Fibroblast of skin of left quadriceps (primary cell): Measurements from ENCODE around the gene MTUS2.

Experiments
- DNase-seq, 2 experiments: peaks; one replicate each; pipeline ENCODE4 v3.0.0-alpha.2; 2013; ENCODE audit warnings: low read depth in 2 of 2

Gene MTUS2

DNA sequence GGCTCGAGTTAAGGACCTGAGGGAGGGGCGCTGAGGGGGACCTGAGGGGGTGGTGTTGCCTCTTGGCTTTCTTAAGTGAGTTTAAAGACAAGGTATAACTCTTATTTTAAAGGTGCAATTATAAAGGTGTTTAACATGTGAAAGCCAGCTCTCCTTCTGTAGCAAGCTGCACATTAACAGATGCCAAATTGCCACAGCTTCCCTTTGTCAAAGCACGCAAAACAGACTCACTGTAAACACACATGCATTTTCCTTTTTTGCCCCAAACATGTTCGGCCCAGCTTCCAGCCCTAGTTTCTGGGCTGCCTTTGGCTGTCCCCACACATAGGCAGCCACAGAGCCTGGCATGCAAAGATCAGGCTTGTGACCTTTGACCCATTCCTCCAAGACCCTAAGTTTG is 663.5 kb downstream of the MTUS2 start:
- no peak for DNase-seq

DNA sequence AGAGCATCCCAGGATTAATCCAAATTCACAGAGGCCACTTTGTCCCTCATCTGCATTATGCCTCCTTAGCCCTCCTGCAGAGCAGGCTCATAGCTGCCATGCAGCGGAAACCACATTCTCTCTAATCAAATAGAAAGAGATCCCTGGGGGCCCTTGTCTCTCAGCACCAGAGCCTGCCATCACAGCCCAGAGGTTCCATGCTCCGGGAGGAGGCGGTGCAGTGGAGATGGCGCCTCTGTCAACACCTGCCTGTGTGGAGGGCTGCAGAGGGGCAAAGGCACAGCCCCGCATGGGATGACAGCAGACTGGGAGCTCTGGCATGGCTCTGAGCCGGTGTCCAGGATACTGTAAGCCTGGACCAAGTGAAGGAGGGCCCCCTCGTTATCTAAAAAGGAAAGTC is 664.1 kb downstream of the MTUS2 start:
- DNase-seq, result no peak

- DNase-seq, result no peak
Observed at GRCh38 chr13:29484796-29485195, 664.7 kb downstream of the MTUS2 start.

- no peak for DNase-seq
Observed at GRCh38 chr13:29486551-29486950, 666.4 kb downstream of the MTUS2 start.

- DNase-seq, result no peak
Observed at GRCh38 chr13:29487466-29488454, 667.6 kb downstream of the MTUS2 start.

DNA sequence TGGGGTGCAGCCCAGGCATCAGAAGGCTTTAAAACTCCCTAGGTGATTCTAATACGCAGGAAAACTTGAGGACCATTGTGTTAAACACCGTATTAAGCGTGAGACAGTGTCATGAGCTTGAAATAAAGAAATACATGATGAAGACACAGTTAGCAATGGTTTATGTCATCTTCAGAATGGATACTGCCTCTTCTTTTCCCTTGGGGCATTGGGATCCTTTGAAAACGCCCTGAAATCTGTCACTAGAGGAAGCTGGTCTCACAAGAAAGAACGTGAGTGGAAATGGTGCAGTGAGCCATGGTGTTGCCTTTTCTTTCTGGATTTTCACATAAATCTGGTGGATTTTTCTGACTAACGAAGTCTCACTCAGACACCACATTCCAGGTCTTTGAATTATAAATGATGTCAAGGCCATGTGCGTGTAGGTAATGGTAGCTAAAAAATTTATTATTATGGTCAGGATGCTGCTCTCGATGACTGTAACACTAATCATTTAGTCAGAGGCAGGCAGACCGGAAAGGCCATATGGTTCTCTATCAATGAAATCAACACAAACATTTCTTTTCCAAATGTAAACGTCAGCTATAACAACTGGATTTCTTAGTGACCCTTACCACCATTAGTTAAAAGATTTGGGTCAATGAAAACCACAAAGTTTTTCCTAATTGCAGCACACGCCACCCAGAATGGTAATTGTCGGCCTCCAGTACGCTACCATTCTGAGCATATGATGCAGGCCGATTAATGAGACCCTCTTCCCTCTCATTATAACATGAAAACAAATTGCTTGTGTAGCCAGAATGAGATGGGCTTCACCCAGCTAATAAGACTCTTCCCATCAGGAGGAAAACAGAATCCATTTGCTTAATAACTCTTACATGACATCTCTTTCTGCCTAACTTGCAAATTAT is 669.8 kb downstream of the MTUS2 start:
- no peak for DNase-seq

GRCh38 chr13:29490561-29490885 is 670.4 kb downstream of the MTUS2 start:
- DNase-seq, result no peak

DNA sequence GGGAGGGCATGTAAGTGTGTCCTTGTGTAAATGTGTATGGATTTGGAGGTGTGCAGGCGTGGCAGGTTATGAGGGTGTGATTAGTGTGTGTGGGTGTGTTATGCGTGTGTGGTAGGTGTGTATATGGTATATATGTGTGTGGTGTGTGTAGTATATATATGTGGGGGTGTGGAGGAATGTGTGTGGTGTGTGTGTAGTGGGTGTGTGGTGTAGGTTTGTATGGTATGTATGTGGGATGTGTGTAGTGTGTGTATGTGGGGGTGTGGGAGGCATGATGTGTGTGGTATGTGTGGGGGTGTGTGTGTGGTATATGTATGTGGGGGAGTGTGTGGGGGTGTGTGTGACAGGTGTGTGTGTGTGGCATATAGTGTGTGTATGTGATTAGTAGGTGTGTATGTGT is 671.1 kb downstream of the MTUS2 start:
- DNase-seq, result no peak

- no peak for DNase-seq
Observed at GRCh38 chr13:29493796-29494195, 673.7 kb downstream of the MTUS2 start.

- no peak for DNase-seq
Observed at GRCh38 chr13:29494520-29494919, 674.4 kb downstream of the MTUS2 start.

DNA sequence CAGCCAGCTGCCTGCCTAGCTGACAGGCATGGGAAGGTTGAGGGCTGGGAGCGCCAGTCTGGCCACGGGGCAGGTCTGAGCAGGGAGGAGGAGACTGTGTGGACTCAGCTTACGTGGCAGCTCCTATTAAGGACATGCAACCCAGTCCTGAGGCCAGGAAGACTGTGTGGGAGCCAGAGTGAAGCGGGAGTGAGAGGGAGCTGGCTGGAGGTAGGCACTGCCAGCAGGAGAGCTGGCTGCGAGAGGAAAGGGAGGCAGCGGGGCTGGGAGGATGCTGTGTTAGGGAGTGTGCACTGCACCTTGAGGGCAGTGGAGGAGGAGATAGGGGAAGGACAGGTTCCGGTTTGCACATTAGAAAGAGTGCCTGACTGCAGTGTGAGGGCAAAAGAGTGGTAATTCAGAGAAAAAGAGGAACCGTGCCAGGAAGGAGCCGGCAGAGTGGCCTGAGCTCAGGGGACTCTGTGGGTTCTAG is 676.1 kb downstream of the MTUS2 start:
- DNase-seq, result no peak

- peak; percentile 33 to 39 for DNase-seq
Observed at GRCh38 chr13:29497137-29497654, 677.1 kb downstream of the MTUS2 start.

DNA sequence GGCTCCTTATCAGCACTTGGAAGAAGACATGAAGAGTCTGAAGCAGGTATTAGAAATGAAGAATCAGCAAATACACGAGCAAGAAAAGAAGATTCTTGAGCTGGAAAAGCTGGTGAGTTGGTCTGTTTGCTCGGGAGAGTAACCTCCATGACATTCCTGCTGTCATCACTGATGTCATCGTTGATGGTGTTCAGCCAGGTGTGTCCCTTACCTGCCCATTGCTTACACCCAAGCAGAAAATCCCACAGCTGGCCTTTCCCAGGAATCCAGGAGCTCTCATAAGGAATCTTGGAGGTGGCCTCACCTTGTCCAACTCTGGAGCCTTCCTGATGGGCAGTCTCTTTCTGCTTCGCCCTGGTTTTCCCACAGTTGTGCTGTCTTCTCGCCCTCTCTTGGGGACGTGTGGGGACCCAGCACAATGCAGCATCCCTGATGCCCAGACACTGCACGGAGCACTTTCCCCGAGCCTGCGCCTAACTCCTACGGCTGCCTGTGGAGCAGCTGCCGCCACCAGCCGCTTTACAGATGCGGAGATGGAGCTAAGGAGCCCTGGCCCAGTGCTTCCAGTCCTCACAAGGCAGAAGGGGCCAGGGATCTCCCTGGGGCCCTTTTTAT is 678.4 kb downstream of the MTUS2 start:
- DNase-seq, result no peak

DNA sequence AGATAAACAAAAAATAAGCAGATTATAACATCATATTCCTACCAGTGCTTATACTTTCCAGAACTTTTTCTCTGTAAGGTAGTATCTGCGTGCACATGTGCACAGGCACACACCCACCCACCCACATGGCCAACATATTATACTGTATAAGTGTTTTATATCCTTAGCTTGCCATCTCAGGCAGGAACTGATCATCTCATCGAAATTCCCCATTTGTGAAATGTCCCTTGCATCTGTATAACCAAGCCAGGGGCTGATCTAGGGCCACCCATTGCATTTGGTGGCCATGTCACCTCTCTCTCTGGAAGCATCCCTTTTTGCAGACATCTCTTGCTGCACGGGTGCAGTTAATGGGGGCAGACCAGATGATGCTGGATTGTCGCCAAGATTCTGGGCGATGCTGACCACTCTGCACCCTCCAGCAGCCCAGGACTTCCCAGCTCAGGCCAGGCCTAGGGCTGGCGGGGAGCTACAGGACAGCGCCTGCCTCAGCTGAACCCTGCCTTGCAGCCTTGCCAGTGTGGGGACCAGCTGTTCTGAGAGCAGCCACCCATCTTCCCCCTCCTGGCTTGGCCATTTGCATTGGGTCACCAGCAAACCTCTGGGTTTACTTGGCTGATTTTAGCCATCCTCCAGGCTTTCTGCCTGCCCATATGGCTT is 679.5 kb downstream of the MTUS2 start:
- no peak for DNase-seq

DNA sequence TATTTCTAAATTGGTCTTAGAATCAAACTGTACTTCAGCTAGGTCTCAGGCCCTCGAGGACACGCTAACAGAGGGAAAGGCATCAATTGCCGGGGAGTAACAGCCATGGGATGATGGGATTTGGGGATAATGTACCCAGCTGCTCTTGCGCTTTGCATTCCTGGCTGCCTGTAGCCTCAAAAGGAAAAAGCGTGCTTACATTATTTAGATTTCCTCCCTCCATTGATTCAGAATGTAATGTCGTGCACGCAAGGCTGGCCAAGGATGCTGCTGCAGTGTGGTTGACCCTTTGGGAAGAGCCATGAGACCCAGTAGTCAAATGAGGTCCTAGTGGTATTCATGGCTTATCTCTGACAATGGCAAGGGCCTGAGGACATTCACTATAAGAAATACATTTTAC is 680.2 kb downstream of the MTUS2 start:
- DNase-seq, result no peak

DNA sequence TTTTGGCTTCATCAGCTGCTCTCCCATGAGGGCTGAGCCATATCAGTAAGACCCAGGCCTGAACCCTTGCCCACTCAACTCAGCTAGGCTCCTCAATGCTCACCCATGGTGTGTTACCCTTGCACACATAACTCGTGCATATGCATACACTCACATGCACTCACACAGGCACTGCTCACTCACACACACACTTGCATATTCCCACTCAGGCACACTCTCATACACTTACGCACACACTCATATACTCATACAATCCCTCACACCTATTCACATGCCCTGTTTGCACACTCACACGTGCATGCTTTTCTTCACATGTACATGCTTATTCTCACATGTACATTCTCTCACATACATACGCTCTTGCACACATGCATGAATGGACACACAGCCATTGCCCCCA is 681.5 kb downstream of the MTUS2 start:
- no peak for DNase-seq

DNA sequence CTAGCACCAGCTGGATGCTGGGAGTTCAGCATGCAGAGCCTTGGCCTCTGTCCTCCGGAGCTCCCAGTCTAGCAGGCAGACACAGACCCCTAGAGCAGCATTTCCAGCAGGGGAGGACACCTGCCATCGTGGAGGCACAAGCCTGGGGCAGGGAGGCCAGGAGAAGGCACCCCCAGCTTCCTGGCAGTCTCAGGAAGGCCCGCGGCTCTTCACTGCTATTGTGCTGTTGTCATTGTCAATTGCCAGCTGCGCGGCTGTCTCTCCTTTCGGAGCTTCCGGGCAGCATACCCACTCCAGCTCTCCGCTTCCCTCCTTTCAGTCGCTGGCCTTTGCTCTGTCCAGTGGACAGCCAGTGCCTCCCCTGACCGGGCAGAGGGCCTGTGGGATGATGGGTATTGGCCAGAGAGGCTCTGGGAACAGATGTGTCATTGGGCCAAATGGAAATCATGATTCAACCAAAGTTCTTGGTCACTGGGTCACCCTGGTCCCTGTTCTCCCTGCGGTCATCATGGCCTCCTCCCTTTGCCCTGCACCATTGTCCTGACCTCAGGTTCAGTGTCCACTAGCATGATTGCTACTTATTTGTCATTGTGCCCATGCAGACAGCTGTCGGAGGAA is 682.4 kb downstream of the MTUS2 start:
- DNase-seq, result no peak

DNA sequence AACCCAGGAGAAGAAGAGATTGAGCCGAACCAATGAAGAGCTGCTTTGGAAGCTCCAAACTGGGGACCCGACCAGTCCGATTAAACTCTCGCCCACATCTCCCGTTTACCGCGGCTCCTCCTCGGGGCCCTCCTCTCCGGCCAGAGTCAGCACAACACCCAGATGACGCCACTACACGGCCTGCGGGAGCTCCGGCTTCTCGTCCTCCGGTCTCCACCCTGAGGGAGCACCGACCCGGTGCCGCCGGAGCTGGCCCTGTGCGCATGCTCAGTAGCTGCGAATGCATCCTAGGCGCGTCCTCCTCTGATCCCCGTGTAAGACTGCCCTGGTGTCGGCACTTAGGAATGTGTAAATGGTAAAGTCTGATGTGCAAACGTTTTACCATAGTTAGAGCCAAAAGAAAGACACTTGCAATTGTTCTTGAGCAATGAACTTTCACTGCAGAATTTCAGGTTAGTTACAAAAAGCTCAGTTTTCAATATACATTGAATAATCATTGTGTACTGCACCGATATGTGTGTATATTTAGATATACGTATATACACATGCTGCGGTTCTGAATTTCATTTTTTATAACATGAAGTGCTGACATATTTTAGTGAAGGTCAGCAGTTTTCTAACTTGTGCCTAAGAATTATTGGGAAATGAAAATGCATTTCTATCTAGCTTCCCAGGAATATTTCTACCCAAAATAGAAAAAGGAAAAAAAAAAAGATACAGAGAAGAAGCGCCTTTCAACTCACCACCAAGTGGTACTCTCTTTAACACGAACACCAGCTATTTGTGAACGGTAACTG is 683.1 kb downstream of the MTUS2 start:
- peak in 1 of 2 experiments; percentile 8 for DNase-seq

DNA sequence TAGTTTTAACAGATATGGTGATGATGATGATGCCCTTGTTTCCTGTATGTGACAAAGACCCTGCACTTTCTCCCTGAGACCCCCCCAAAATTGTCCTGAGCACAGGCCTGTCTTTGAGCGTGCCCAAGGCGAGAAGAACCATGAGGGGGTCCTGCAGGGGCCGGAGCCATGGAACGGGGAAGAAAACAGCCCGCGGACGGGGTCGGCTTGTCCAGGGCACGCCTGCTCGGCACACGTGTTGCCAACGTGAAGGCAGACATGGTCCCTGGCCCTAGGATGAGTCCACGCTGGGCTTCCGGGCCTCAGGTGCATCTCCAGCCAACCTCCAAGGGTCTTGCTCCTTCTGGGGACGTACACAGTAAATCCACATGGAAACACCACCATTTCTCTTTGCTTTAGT is 684.6 kb downstream of the MTUS2 start:
- DNase-seq, result no peak

- DNase-seq, result no peak
Observed at GRCh38 chr13:29505511-29505910, 685.4 kb downstream of the MTUS2 start.
